GM18505 (cell line): ENCODE data around the gene PRKN.

ENCODE experiments used
- ATAC-seq: cut with Tn5 transposase; IDR thresholded peaks from one replicate; pipeline ENCODE4 v1.9.1; 2021; ENCODE audit not compliant: unreplicated experiment
- POLR2A ChIP-seq: IDR thresholded peaks from 4 replicates; pipeline ENCODE4 v1.6.1; 2011; ENCODE audit warnings: borderline replicate concordance; ENCODE audit not compliant: insufficient read depth, insufficient read length; ENCODE audit errors: extremely low read depth

PRKN gene

DNA sequence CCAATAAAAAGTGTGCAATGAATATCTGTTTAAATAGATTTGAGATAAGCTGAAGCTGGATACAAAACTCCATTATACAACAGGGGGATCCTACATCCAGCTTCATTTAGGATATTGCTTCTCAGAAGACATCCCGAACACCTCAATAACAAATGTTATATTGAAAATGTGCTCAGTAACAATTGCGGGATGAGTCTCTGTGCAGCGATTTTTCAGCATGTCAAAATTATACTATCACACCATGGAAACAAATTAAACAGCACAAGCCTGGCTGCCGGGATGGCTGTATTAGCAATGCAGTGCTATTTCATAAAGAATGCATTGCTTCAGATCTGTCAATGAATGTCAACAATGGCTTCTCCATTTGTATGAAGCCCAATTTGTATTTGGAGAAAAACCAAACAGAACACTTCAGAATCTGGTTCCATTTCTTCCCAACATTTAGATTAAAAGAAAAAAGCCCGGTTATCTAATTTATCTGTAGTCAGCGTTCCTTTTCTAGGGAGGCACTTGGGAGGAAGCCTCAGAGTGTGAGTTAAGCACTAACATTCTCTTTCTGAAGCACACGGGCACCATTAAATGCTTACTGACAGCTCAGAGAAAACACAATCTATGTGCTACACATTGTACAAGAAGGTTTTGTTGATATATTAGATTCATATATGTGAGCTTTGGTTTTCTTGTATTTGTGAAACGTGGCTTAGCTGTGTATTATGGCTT is 1142.8 kb downstream of the PRKN start:
- no peak for TF ChIP-seq POLR2A
- ATAC-seq, result no peak

DNA sequence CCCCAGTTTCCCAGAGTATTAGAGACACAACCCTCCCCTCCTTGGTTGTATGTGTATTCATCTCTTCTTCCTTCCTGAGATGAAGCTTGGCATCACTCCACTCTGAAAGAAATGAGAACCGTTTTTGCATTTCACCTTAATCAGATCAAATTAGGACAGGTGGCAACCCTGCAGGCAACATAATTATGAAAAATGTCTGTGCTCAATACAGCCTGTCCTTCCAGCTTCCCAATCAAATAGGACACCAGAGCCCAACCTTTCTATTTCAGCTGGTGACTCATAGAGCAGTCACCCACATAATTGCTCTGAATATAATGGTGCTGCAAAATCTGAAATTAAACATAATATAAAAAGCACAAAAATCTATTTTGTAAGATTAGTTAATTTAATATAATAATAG is 1143.5 kb downstream of the PRKN start:
- ATAC-seq, result no peak
- TF ChIP-seq POLR2A, result no peak

DNA sequence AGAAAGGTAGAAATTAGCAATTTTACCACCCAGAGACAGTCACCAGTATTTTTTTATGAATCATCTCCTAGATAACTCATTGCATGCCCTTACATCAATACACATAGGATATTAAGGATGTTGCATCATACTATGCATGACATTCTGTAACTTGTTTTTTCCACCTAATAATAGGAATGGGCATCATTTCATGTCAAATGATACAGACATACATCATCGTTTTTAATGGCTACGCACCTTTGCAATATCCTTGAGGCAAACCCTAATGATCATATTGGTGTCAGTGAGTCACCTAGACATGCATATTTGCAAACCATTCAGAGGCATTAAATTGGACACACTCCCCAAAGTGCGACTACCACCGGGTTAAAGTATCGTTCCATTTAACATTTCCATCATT is 1144.0 kb downstream of the PRKN start:
- no peak for ATAC-seq
- no peak for TF ChIP-seq POLR2A

DNA sequence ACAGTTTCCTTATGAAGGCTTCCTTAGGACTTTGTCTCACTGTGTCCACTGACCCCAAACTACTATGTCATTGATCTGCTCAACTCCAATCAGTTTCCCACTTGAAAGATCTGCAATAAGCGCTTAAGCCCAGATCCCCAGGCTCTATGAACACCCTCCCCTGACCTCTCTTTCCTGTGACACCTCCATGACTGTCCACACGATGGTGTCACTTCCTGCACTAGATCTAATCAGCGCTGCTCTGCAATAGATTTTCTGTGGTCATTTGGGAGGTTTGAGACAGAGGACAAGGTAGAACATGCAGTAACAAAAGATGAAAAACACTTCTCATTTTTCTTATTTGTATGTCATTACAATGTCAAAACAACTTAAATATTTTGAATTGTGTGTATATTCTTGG is 1149.1 kb downstream of the PRKN start:
- no peak for TF ChIP-seq POLR2A
- no peak for ATAC-seq

DNA sequence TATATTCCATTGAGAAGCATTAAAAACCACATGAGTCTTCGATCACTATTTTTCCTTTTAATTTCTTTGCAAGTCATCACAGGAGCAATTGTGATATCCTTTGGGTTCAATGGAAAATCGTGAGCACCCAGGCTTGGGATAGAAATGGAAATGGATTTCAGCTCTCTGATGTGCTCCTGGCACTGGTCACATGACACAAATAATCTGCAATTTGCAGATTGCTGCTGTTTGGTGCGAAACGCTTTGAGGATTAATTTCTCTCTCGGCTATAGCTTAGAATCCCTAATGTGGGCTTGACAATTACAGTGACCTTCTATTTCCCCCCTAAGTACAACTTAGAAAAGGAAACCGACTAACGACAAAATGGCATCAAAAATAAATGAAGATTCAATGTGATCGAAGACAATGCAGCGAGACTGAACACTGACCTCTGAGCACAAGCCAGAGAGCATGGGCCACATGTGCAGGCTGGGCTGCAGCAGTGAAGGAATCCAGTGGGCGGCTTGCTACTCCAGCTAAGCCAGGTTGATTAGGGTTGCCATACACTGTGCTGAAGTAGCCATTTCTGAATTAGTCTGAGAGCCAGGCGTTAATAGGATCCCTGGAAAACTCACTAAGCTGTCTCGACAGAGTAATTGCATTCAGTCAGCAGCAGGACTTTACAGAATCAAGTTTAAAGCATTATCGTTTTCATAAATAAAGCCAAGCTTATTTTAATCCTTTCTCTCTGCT is 1151.9 kb downstream of the PRKN start:
- no peak for ATAC-seq

DNA sequence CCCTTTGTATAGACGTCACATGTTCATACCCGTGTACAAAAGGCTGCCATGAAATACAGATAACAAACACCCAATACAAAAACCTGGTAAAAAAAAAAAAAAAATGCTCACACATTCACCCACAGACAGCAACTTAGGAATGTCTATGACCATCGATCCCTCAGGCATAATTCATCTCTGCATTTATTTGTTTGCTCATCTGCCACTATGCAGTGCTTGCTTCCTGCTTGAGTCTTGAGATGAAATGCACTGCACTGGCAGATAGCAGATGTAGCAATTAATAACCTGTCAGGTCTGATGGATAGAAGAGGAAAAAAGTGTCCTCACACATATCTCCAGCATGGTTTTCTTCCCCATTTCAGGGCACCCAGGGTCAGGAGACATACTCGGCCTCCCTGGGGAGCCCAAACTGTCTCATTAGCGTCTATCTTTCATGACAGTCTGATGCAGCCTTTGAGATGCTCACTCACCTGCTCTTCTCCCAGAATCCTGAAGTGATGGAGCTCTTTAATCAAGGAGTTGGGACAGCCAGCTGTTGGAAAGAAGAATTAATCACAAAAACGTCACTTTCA is 1158.6 kb downstream of the PRKN start:
- ATAC-seq, result no peak
- no peak for TF ChIP-seq POLR2A

More for the DNA sequence above, 1151.9 kb downstream of the PRKN start:
- no peak for TF ChIP-seq POLR2A

DNA sequence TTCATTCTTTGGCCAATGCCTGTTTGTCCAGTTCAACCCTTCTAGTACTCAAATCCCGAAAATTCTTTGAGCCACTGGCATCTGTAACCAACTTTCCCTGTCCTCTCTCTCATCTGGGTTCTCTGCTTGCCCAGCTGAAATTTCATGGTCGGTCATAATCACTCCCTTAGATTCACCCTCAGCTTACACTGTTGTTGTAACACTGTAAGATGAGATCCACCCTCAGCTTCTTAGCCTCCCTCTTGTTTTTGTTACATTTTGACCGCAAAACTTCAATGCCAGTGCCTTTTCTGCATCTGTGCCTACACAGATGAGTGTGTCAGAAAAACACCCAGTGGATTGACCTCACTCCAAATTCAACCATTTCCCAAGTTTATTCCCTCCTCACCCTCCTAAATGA is 1162.6 kb downstream of the PRKN start:
- no peak for TF ChIP-seq POLR2A
- no peak for ATAC-seq

DNA sequence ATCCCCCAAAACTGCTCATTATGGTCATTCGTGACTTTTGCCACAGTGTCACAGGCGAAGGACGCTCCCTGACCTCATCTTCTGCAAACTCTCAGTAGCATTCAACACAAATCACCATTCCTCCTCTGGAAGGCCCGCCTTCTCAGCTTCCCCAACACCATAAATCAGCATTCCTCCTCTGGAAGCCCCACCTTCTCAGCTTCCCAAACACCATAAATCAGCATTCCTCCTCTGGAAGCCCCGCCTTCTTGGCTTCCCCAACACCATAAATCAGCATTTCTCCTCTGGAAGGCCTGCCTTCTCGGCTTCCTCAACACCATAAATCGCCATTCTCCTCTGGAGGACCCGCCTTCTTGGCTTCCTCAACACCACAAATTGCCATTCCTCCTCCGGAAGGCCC is 1165.7 kb downstream of the PRKN start:
- ATAC-seq, result no peak
- no peak for TF ChIP-seq POLR2A

DNA sequence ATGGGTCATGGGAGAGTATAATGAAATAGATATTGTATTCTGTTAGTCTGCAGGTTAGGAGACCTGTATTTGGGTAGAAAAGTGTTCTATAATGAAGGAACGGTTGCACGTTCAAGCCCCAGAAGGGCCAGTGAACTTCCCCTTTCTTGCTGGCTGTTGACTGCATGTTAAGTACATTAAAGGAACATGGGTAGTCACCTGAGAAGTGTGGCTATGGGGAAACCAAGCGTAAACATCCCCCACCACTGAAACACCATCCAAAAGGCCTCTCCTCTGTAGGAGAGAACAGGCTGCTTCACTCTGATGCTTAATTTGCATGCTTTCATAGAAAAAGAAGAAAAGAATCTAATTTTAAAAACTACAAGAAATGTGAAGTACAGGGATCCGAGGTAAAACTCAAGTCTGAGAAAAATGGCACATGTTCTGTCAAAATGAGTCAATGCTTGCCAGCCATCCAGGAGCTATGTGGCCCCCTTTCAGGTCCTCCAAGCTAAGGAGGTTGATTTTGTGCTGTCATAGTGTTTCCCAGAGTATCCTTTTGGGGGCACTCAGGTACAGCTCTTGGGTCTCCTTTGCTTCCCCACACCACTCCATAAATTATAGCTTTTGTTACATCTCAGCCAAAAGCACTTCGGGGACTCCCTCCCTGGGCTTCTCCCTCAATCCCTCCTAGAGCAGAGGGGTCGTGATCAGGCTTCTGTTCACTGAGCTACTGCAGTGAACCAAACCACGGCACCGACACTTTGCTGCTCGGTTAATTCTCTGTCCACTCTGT is 1170.0 kb downstream of the PRKN start:
- no peak for TF ChIP-seq POLR2A
- ATAC-seq, result no peak

DNA sequence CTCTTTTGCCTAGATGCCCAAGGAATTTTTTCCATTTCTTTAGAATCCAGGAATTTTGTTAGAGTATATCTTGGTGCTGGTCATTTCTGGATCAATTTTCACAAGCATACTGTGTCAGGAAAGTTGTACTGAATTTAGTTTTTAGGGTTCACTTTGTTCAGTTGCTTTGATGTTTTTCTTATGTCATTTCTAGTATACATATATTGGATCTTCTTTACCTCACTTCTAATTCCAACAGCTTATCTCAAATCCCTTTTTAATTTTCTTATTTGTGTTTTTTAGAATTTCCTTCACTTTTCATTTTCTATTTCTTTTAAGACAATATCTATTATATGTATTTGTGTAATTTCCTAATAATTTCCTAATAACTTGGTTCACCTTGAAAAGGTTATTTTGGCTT is 1172.7 kb downstream of the PRKN start:
- no peak for ATAC-seq
- no peak for TF ChIP-seq POLR2A

DNA sequence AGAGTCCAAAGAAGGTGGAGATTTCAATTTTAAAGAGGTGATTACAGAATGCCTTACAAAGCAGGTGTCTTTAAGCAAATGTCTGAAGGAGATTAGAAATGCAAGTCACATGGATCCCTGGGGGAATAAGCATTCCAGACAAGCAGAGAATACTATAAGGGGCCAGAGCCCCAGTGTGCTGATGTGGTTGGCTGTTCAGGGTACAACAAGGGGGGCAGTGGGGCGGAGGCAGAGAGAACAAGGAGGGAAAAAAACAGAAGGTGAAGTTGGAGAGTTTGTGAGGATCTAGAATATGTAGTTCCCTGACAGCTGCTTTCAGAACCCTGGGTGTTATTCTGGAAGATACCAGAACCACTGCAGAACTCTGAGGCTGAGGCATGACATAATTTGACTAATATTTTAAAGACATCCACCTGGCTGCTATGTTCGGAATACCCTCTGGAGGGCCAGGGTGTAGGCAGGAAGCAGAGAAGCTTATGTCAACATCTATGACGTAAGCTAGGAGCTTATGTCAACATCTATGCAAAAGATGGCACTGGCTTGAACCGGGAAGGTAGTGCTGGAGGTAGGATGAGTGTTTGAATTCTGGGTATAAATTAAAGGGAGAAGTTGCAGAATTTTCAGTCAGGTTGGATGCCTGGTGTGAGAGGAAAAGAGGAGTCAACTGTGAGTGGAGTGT is 1177.5 kb downstream of the PRKN start:
- ATAC-seq, result no peak
- no peak for TF ChIP-seq POLR2A

DNA sequence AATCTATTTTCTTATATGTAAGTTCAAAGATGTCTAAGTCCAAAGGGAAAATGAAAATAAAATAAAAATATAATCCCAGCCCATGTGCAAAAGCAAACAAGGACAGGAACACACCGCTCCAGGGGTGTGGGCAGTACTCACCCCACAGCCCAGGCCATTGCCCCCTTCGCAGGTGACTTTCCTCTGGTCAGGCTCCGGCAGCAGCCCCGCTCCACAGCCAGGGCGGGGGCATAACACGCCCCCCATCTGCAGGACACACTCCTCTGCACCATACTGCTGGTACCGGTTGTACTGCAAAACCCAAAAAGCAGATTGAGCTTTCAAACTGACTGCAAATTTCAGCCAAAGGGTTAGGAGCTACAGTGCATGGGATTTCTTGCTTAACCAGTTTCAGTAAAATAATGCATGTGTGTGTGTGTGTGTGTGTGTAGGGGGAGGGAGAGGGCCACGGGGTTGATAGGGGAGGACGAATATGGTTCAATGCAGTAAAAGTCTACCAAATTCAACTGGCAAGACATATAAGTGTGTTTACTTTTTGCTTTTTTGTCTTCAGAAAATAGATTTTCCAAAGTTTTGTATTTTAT is 1178.8 kb downstream of the PRKN start:
- ATAC-seq, result no peak
- no peak for TF ChIP-seq POLR2A
